IPS-NIHi11 (cell line): ENCODE results near the gene CRYBA2.
A peak's percentile ranks its signal among the peaks of the same experiment; 100 is the strongest.

Experiments
- DNase-seq: peaks from one replicate; pipeline ENCODE4 v3.0.0; 2012; ENCODE audit warnings: mixed read lengths, low spot score

CRYBA2 gene

DNA sequence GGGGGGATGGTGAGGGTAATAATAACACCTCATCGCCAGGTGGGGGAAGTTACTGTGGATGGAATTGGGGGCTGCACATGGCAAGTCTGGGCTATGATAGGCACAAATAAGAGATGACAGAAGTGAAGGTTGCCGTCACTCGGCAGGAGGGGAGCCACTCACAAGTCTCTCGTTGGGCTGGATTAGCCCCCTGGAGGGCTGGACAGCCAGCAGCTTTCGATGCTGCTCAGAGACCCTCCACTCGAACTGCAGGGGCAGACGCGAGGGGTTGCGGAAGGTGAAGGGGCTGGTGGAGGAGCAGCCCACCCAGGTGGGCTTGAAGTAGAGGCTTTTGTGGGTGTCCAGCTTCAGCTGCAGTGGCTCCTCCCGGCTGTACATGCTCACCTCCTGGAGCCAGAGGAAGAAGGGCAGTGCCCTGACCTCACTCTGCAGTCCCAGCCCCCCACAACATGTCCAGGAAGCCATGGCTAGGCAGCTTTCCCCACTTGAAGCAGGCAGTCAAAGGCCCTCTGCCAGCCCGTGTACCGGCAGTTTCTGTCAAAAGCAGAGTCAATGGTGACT, 29.9 kb upstream of the CRYBA2 start:
- DNase-seq = no peak

DNA sequence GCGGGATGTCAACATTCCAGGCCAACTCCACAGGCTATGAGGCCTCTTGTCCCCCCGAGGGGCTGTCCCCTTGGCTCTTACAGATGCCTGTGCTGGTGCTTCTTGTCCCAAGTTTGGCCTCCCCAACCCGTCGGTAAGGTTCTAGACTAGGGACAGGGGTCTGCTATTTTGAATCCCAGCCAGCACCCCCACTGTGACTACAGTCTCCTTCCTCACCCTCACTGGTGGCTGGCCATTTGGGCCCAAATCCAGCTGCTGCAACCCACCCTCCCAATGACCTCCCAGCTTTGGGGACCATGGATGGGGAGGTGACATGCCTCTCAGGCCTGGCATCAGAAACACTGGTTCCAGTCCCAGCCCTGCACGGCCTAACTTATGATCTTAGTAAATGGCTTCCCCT, 29.4 kb upstream of the CRYBA2 start:
- DNase-seq = no peak

DNA sequence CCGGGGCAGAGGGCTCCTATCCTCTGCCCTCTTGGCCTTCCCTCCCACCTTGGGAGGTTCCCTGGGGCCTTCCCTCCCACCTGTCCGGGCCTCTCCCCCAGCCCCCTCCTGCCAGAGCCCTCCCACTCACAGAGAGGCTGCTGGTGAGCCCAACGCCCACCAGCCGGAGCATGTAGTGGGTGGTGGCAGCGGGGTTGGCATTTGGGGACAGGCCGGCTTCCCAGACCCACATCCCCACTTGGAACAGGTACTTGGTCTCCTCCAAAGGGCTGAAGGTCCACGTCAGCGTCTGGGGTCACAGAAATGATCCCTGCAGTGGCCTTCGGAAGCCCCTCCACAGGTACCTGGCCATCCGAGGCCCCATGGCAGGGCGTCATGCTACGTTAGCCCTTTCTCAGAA, 28.8 kb upstream of the CRYBA2 start:
- no peak for DNase-seq

DNA sequence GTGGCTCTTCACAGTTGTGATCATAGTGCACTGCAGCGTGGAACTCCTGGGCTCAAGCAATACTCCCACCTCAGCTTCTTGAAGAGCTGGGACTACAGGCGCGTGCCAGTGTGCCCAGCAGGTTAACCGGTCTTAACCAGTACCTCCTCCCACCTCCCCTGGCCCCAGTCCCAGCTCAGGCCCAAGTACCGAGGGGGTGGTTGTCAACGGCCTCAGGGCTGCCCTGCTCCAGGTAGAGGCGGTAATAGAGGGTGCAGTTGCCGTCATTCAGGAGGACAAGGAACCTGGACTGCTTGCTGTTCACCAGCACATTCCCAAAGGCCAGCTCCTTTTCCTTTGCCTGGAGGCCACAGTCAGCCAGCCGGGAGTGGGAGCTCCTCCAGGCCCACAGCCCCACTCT, 28.4 kb upstream of the CRYBA2 start:
- no peak for DNase-seq

DNA sequence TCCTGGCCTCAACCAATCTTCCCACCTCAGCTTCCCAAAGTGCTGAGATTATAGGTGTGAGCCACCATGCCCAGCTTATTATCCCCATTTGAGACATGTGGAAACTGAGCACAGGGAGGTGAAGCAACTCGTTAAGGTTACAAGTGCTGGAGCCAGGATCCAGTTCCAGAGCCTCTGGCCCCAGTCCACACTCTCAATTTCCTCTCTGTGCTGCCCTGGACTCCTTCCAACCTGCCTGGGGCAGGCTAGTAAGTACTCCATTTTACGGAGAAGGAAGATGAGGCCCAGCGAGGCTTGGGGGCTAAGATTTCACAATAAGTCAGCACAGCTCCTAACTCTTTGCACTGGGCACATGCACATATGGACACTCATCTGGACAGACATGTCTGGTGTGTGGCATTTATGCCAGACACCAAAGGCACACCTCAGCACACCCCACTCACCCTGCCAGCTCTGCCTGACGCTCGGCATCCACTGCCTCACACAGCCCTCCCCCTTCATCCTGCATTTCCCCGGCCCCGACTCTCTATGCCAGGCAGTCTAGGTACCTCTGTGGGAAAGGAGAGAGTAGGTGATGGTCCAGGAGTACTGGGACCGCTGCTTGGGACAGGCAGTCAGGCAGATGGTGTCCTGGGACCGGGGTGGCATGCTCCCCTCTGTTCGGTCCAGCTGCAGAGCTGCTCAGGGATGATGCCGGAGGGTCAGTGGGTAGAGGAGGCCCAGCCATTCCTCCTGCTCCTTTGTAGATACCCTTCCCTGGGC, 27.6 kb upstream of the CRYBA2 start:
- DNase-seq = no peak

DNA sequence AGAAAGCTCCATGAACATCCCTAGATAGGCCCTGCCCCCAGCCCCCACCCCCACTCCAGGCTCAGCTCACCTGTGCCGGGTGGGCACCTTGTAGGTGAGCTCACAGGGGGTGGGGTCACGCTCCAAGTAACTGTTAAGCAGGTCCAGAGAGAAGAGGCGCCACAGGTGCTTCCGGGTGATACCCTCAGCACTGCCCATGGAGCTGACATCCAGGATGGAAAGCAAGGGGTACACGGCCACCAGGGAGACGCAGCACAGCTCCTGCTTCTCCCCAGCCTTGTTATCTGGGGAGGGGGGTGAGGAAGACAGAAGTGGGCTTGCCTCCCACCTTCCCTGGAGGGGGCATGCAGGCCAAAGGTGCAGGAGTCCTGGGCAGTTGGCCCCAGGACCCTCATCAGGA, 26.2 kb upstream of the CRYBA2 start:
- no peak for DNase-seq

DNA sequence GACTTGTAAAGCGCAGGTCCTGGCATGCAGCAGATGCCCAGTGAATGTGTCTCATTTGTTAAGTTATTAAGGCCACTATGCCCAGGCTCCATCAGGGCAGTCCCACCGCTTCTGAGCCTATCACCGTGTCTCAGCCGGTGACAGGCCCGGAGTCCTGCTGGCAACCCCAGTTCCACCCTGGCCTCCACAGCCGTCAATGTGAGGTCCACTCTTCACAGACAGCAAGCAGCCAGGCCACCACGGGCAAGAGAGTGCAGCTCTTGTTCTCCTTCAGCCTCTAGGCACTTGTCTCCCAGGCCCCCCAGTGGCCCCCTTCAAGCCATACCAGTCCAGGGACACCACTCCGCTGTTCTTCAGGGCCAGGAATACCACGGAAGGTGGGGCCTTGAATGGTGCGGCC, 25.5 kb upstream of the CRYBA2 start:
- DNase-seq = no peak

DNA sequence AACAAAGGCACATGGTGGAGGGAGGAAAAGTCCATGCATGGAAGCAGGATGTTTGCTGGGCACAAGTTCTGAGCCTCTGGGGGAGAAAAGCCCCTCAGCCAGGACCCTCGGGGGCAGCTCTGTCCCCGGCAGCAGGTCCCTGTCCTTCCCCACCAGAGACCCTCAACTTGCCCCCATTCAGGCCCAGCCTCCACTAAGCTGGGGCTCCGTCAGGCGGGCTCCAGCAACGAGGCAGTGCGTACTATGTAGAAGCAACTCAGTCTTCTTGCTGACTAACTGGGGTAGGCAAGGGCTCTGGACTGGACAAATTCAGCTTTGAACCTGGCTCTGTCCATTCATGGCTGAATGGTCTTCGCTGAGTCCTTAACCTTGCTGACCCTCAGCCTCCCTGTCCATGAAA, 25.1 kb upstream of the CRYBA2 start:
- no peak for DNase-seq

DNA sequence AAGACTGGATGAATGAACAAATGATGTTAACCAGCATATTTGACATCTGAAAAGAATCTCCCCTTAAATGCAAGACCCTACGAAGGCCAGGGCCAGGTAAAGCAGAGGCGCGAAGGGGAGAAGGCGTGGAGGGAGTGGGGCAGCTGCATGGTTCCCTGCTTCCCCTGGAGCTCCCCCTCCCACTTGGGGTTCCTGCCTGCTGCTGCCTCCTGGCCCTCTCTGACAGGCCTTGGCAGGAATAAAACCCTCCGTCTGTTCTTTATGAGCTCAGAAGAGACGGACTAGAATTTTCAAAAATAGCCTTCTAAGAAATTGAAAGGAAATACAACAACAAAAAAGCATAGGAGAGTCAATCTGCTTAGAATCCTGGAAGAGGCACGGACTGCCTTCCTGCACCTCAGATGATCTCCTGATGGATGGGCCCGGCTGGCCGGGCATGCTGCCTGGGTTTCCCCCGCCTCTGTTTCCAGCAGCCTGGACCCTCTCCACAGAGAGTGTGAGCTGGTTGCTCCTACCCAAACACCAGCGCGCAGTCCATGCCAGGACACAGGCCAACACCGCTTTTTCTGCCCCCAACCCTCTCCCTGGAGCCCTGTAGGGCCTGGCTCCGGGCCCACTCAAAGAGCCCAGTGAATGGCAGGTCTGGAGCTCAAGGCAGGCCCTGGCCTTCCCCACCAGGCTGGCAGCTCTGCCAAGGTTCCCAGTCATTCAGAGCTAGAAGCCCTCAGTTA, 24.1 kb upstream of the CRYBA2 start:
- no peak for DNase-seq

DNA sequence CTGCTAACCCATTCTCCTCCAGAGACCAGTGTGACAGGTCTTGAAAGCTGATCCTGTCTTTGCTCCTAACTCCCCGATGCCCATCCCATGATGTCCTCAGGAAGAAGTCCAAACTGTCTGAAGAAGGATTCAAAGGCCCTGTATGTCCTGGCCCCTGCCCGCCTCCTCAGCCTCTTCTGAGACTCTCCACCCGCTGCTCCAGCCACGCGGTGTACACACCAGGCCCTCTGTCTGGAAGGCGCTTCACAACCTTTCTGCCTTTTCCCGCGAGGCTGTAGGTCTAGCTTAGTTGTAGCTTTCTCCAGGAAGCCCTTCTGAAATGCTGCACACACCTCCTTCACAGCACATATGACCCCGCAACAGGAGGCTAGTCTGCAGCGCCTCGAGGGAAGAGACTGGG, 23.5 kb upstream of the CRYBA2 start:
- DNase-seq = no peak

DNA sequence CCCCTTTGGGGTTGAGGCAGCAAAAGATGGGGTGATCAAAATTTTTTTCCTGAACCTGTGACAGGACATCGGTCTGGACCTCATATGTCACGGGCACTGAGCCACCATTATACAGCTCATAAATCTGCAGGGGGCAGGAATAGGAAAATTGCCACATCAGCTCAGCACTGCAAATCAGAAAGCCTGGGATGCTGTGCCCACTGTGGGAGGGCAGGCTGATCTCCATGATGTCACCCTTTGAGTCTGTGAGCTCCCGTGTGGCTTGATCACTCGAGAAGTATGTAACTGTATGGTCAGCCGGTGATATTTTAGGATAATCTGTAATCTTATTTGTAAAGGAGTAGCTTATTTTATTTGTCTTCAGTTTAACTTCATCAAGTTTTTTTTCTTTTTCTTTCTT, 17.7 kb upstream of the CRYBA2 start:
- DNase-seq = no peak

DNA sequence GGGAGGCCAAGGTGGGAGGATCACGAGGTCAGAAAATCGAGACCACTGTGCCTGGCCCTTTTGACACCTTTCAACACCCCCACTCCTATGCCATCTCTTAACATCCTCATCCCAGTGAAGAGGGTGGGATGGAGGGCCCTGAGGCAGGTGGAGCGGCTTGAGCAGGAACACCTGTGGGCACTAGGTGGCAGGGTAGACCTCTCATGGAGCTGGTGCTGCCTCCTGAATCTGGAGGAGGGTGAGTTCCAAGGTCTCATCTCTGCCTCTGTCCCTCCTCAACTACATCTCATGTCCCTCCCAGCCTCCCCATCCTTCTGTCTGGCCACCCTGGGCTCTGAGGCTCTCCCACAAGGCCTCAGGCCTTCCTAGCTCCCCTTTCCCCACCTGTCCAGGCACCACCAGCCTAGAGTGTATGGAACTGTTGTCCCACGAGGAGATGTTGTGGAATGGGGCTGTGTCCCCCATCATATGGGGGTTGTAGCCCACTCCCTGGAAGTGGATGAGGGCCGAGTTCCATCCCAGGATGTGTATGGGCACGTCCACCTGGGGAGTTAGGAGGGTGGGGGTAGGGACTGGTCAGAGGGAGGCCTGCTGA, 17.0 kb upstream of the CRYBA2 start:
- DNase-seq = peak; percentile 73

DNA sequence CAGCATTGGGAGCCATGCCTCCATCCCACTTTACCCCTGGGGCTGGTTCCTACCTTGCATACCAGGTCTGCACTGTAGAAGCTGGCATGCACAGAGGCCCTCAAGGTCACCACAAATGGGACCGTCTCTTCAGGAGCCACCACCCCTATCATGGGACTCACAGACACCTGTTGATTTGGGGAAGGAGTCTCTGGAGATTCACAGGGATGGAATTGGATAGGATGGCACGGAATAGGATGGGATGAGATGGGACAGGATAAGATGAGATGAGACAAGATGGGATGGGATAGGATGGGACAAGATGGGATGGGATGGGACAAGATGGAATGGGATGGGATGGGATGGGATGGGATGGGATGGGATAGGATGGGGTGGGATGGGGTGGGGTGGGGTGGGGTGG, 16.1 kb upstream of the CRYBA2 start:
- no peak for DNase-seq

DNA sequence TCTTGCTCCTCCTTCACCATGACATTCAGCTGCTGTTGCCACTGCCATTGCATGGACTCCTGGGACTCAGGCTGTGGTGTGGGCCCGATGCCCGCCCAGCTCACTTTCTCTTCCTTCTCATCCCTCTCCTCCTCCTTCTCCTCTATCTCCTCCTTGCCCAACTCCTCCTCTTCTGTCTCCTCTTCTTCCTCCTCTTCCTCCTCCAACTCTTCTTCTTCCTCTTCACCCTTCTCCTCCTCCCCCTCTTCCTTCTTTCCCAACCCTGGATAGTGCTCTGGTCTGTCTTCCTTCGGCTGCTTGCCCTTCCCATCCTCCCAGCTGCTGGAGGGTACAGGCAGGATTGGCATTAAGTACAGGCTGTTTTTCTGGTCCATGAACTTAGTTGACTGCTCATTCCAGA, 10.8 kb upstream of the CRYBA2 start:
- no peak for DNase-seq

DNA sequence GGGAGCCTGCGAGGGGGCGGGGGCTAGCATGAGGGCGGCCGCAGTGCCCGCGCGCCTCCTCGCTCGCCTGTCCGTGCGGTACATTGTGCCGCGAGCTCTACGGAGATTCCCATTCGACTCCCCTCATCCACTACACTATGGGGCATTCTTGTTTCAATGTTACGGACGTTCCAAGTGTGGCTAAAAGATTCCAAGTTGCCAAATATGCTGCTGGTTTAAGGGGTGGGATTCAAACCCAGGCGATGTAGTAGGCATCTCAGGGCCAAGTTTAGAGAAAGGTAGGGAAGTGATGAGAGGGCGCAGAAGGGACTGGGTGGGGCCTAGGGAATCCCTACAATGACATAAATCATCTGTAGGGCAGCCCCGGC, 10.0 kb upstream of the CRYBA2 start:
- DNase-seq = peak; percentile 96

DNA sequence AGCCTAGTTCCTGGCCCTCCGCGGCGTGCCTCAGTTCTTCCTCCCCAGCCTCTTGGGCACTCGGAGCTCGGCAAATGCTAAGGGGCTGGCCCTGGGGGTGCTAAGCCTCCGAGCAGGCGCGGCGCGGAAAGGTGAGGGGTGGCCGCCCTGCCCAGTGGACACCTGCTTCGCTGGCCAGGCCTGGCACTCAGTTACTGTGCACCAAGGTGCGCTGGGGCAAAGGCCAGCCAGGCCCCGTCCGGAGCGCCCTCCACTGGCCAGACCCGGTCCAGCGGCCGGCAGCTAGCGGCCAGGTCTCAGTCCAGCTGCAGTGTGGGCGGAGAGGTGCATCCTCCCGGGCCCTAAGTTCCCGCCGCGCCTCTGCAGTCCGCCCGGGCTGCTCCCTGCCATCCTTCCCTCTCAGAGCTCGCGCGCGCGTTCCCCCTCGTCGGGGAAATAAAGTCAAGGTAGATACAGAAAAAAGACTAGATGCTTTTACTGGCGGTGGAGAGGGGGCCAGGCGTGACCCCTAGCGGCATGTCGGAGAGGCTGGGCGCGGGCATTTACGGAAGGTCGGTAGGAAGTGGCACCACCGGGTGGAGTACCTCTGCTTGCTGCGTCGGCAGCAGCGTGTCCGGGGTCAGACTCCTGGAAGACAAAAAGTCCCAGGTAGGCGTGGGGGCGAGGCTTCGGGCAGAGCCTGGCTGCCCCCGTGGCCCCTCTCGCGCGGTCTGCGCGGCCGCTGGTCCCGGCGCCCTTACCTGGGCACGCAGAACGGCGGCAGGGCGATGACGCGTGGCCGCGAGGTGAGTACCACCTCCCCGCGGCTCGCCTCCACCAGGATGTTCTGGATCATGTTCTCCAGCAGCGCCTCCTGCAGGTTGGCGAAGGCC, 9.4 kb upstream of the CRYBA2 start:
- peak; percentile 90 for DNase-seq

DNA sequence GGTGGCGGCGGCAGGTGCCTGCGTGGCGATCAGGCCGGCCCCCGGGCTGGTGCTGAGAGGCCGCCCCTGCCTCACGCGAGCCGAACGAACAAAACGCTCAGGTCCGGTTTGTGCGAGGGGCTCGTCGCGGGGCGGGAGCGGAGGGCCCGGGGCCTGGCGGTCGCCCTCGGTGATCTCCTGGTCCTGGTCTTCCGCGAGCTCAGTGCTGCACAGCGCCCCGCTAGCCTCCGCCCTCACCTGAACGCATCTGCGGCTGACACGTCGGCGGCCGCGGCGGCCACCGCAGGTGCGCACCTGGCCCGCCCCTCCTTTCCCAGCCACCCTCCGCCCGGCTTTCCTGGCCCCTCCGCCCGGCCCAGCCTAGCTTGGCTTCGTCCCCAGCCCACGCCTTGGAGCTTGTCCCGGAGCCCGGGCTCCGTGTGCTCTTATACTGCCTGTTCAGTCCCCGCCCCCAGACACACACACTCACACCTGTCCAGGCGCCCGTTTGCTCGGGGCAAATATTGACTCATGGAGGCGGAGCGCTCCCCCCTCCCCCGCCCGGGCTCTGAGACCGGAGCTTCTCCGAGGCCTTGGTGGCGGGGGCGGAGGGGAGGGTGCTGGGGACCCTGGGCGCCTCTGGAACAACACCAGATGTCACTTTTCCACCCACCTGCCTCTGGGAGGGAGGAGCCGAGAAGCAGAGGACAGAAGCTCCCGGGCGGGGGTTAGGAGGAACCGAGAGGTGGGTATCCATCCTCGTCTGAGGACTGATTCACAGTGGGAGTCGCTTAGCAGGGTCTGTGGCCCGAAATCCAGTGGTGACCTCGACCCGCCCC, 8.6 kb upstream of the CRYBA2 start:
- DNase-seq = no peak

DNA sequence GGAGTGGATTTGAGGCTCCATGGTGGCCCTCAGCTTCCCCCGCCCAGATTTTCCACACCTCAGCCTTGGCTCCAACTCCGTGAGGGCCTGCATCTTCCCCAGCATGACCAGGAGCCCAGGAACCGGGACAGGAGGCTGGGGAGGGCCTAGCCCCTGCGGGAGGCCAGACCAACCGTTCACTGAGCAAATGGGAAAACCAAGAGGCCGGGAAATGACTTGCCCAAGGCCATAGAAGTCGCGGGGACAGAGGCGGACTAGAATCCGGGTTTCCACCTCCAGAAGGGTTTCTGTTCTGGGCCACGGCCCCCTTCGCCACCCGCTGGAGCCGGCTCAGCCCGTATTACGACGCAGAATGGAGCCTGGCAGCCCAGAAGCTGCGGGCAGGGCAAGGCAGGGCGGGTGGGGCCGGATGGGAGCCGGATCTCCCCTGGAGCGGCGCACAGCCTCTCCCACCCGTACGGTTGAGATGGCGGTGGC, 7.9 kb upstream of the CRYBA2 start:
- no peak for DNase-seq

DNA sequence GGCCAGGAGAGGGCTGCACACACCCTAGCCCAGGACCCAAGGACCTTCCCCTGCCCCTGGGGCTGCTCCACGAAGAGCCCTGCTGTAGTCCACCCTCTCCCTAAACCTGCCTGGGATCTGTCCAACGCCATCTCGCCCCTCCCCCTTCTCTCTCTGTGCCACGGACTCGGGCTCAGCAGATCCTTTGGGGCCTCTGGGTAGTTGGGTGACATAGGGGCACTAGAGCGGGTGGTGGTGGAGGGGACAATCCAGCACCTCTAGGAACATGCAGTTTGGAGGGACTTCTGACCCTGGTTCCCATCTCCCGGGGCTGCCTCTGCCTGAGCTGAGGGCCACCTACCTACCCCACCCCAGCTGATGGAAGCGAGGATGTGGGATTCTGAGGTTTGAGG, 7.3 kb upstream of the CRYBA2 start:
- no peak for DNase-seq

DNA sequence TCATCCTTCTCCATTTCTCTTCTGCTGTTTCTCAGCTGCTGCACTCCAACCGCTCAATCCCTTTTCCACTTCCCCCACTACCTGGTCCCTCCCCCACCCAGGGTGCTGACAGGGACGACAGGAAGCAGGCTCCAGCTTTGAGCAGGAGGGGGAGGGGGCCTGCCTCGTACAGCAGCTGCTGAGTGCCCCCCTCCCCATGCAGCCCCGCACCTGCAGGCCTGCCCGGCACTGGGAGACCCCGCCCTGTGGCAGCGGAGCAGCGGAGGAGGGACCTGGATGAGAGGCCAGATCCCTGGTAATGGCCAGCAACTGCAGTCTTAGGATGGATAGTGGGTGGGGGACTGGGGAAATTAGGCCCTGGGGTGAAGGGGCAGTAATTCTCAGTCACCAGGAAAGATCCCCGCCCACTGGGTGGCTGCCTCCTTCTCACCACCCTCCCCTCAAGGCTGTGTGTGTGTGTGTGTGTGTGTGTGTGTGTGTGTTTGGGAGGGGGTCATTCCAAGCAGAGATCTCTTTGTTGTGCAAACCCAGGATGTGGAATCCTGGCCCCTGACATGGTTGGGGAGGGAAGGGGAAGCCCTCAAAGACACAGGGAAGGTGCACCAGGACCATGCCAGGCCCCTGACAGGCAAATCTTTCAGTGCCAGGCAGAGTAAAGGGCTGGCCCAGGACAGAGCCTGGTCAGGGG, 6.8 kb upstream of the CRYBA2 start:
- DNase-seq = no peak
